GM12878 (cell line): Measurements from ENCODE around the gene RINL.

Source experiments
- CHD2 ChIP-seq: IDR thresholded peaks from 2 replicates; pipeline ENCODE4 v1.6.1; 2011; ENCODE audit warnings: low read depth, low read length, improper control_type of control experiment, borderline replicate concordance
- EZH2 ChIP-seq: IDR thresholded peaks from 2 replicates; pipeline ENCODE4 v1.6.1; 2012; ENCODE audit warnings: low read depth, mild to moderate bottlenecking, control low read depth, inconsistent platforms, low read length, borderline replicate concordance; ENCODE audit not compliant: control insufficient read depth
- MLLT1 ChIP-seq: fragments of 450-650 bp; IDR thresholded peaks from 2 replicates; pipeline ENCODE4 v1.6.1; 2016; ENCODE audit warnings: mild to moderate bottlenecking
- TF ChIP-seq, protein P1 (sequence below): IDR thresholded peaks from 2 replicates; pipeline ENCODE4 v1.6.1; 2012; ENCODE audit warnings: low read depth, low read length, improper control_type of control experiment
- TF ChIP-seq, protein P2 (sequence below), 3 experiments: IDR thresholded peaks in 2 of 3; conservative IDR thresholded peaks in 1 of 3; 2 replicates each; pipeline ENCODE4 v1.5.1; 2011; ENCODE audit warnings: low read depth in 3 of 3, low read length in 3 of 3, mild to moderate bottlenecking in 3 of 3, control low read depth in 2 of 3, moderate library complexity in 2 of 3, inconsistent platforms in 1 of 3, mixed read lengths in 1 of 3; ENCODE audit not compliant: control insufficient read depth in 2 of 3, insufficient read depth in 1 of 3; ENCODE audit errors: extremely low read depth in 1 of 3

- no peak for TF ChIP-seq CHD2
- TF ChIP-seq, protein P1, sequence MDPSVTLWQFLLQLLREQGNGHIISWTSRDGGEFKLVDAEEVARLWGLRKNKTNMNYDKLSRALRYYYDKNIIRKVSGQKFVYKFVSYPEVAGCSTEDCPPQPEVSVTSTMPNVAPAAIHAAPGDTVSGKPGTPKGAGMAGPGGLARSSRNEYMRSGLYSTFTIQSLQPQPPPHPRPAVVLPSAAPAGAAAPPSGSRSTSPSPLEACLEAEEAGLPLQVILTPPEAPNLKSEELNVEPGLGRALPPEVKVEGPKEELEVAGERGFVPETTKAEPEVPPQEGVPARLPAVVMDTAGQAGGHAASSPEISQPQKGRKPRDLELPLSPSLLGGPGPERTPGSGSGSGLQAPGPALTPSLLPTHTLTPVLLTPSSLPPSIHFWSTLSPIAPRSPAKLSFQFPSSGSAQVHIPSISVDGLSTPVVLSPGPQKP, result no peak
- no peak for TF ChIP-seq EZH2
- TF ChIP-seq, protein P2, sequence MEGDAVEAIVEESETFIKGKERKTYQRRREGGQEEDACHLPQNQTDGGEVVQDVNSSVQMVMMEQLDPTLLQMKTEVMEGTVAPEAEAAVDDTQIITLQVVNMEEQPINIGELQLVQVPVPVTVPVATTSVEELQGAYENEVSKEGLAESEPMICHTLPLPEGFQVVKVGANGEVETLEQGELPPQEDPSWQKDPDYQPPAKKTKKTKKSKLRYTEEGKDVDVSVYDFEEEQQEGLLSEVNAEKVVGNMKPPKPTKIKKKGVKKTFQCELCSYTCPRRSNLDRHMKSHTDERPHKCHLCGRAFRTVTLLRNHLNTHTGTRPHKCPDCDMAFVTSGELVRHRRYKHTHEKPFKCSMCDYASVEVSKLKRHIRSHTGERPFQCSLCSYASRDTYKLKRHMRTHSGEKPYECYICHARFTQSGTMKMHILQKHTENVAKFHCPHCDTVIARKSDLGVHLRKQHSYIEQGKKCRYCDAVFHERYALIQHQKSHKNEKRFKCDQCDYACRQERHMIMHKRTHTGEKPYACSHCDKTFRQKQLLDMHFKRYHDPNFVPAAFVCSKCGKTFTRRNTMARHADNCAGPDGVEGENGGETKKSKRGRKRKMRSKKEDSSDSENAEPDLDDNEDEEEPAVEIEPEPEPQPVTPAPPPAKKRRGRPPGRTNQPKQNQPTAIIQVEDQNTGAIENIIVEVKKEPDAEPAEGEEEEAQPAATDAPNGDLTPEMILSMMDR (IDR thresholded peaks at IDR 0.05 in 2 of 3, conservative IDR thresholded peaks at IDR 0.05 in 1 of 3; ENCODE audit: control insufficient read depth in 2 of 3, extremely low read depth in 1 of 3, insufficient read depth in 1 of 3, low read depth in 3 of 3, low read length in 3 of 3), result no peak
- no peak for TF ChIP-seq MLLT1
These were observed 41.0 kb downstream of the RINL start for GRCh38 chr19:38836983-38837626.
